ENCODE data around the gene DDX27. TPM values are rescaled to one million over a fixed set of nuclear protein-coding genes. Genes with fewer than 3 reads are reported as not detected.

DDX27 gene
- total RNA-seq, 4 donors from 2014 or later, result 22.3 to 32.5 (median 29.8) TPM

- TF ChIP-seq CTCF (IDR thresholded peaks at IDR 0.05), result no peak
- no peak for TF ChIP-seq EP300 (IDR thresholded peaks at IDR 0.05)
- TF ChIP-seq POLR2A (IDR thresholded peaks at IDR 0.05), result no peak
- no peak for TF ChIP-seq POLR2AphosphoS5 (IDR thresholded peaks at IDR 0.05)
- ATAC-seq, result no peak
- Histone ChIP-seq H3K36me3 (peaks cover 0 to 69% of the 10 kb centered on the region in 2 donors), H3K4me1 (peaks cover 0 to 95% (median 11%) of the 10 kb centered on the region in 3 donors), H3K4me3 (no peak overlapping the region), H3K27me3 (no peaks in the 10 kb centered on the region), H3K9me3 (no peaks in the 10 kb centered on the region), H3K27ac (no peak overlapping the region)
- 100% methylated on average over 2 to 3 of the region's 5 CpGs for WGBS, 2 donors (ENCODE audit: low coverage in 1 of 2)
Observed at GRCh38 chr20:49270736-49271135, 51.5 kb downstream of the DDX27 start.

DNA sequence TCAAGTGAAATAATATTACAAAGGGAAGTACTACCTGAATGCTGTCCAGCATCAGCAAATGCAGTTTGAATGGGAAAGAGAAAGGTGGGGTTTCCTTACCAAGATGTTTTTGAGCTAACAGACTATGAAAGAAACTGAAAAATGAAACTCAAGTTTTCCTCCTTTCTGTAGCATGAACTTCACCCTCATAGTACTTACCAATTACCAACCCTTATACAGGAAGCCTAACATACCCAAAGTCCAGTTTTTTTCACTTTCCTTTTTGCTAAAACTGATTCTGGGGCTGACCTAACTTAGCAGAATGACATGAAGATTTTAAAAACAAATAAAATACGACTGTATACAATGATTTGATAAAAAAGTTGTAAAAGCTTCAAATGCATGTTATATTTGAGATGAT is 53.4 kb downstream of the DDX27 start:
- H3K36me3 ChIP-seq, result peaks cover 0 to 65% of the 10 kb centered on the region in 2 donors
- H3K9me3 ChIP-seq, result no peaks in the 10 kb centered on the region
- WGBS, 2 donors (ENCODE audit: low coverage in 1 of 2), result 82 to 91% methylated on average over 1 of the region's 1 CpG
- no peak overlapping the region for H3K4me3 ChIP-seq
- no peak for ATAC-seq
- TF ChIP-seq CTCF (IDR thresholded peaks at IDR 0.05) (no peak), POLR2A (IDR thresholded peaks at IDR 0.05) (no peak), EP300 (IDR thresholded peaks at IDR 0.05) (no peak), POLR2AphosphoS5 (IDR thresholded peaks at IDR 0.05) (no peak)
- H3K4me1 ChIP-seq, result peaks cover 0 to 91% (median 11%) of the 10 kb centered on the region in 3 donors
- no peaks in the 10 kb centered on the region for H3K27me3 ChIP-seq
- H3K27ac ChIP-seq, result no peak overlapping the region

DNA sequence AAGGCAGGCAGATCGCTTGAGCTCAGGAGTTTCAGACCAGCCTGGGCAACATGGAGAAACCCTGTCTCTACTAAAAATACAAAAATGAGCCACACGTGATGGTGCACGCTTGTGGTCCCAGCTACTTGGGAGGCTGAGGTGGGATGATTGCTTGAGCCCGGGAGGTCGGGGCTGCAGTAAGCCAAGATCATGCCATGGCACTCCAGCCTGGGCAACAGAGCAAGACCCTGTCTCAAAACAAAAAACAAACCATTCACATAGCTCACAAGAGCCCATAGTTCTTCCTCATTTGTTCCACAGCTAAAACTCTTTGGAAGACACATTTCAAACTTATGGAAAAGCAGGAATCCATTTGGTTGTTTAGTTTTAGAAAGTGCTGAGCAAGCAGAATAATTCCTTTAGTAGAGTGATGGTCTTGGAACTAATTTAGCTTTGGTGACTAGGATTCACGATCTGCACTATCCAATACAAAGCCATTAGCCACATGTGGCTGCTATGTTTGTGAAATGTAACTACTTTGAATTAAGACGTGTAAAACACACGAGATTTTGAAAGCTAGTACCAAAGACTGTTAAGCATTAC is 54.6 kb downstream of the DDX27 start:
- H3K27me3 ChIP-seq, result no peaks in the 10 kb centered on the region
- WGBS, 2 donors (ENCODE audit: low coverage in 1 of 2), result 90 to 96% methylated on average over 4 to 7 of the region's 8 CpGs

DNA sequence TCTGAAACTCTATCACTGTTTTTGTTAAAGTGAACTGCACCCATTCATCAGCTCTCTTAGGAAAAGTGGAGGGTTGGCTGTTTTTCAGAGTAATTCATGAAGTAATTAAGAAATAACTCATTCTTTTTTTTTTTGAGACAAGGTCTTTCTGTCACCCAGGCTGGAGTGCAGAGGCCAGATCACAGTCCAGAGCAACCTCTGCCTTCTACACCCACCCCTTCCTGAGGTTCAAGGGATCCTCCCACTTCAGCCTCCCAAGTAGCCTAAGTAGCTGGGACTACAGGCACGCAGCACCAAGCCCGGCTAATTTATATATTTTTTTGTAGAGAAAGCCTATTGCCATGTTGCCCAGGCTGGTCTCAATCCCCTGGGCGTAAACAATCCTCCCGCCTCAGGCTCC is 56.0 kb downstream of the DDX27 start:
- Histone ChIP-seq H3K36me3 (peaks cover under 1 to 58% of the 10 kb centered on the region in 2 donors), H3K4me1 (peaks cover 0 to 79% (median 10%) of the 10 kb centered on the region in 3 donors), H3K27ac (peak overlapping the region in 1 of 4 donors; percentile 96), H3K27me3 (no peaks in the 10 kb centered on the region), H3K4me3 (peak overlapping the region in 1 of 2 donors; percentile 98), H3K9me3 (no peaks in the 10 kb centered on the region)
- WGBS, 2 donors (ENCODE audit: low coverage in 1 of 2), result 88% methylated on average over 3 to 4 of the region's 4 CpGs
- TF ChIP-seq EP300 (IDR thresholded peaks at IDR 0.05) (no peak), POLR2A (IDR thresholded peaks at IDR 0.05) (no peak), CTCF (IDR thresholded peaks at IDR 0.05) (no peak), POLR2AphosphoS5 (IDR thresholded peaks at IDR 0.05) (no peak)
- no peak for ATAC-seq

More for the DNA sequence above, 54.6 kb downstream of the DDX27 start:
- Histone ChIP-seq H3K4me1 (peaks cover 0 to 80% (median 11%) of the 10 kb centered on the region in 3 donors), H3K36me3 (peaks cover 0 to 65% of the 10 kb centered on the region in 2 donors), H3K4me3 (no peak overlapping the region), H3K9me3 (no peaks in the 10 kb centered on the region), H3K27ac (no peak overlapping the region)
- no peak for ATAC-seq
- TF ChIP-seq CTCF (IDR thresholded peaks at IDR 0.05), result no peak
- TF ChIP-seq POLR2AphosphoS5 (IDR thresholded peaks at IDR 0.05), result no peak
- TF ChIP-seq POLR2A (IDR thresholded peaks at IDR 0.05), result no peak
- TF ChIP-seq EP300 (IDR thresholded peaks at IDR 0.05), result no peak

DNA sequence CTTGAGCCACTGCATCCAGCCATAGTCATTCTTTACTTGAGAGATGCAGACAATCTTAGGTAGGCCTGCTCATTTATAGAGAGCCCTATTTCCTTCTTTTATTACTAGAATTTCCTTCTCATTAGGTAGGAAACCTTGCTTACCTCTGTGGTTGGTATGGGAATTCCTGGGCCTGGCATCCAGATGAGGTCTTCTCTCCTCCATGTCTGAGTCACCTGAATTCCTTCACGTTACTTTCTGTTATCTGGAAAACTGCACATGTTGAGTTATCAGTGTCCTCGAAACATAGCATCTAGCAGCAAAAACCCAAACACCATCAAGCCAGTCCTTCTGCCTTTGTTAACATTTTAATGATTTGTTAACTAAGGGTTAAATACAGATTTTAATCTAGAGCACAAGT is 56.4 kb downstream of the DDX27 start:
- H3K36me3 ChIP-seq, result peaks cover 4 to 58% of the 10 kb centered on the region in 2 donors

More for the DNA sequence above, 56.4 kb downstream of the DDX27 start:
- TF ChIP-seq POLR2AphosphoS5 (IDR thresholded peaks at IDR 0.05) (no peak), EP300 (IDR thresholded peaks at IDR 0.05) (no peak), CTCF (IDR thresholded peaks at IDR 0.05) (no peak), POLR2A (IDR thresholded peaks at IDR 0.05) (no peak)
- H3K4me1 ChIP-seq, result peaks cover 0 to 79% (median 12%) of the 10 kb centered on the region in 3 donors
- no peaks in the 10 kb centered on the region for H3K27me3 ChIP-seq
- peaks cover 0 to under 1% (median 0%) of the 10 kb centered on the region in 3 donors for H3K9me3 ChIP-seq
- whole genome bisulfite sequencing, 2 donors (ENCODE audit: low coverage in 1 of 2), result 39 to 100% methylated on average over 1 to 2 of the region's 2 CpGs
- peak overlapping the region in 1 of 2 donors; percentile 98 for H3K4me3 ChIP-seq
- no peak for ATAC-seq
- H3K27ac ChIP-seq, result peak overlapping the region in 3 of 4 donors; percentile 96 to 97 (median 97)

Measured in gastroesophageal sphincter (tissue), 4 donors.